GM12874 (cell line): ENCODE results near the gene DYNLL2.

ENCODE experiments used
- TF ChIP-seq, protein P1 (sequence below): IDR thresholded peaks from 2 replicates; pipeline ENCODE4 v1.5.1; 2011; ENCODE audit warnings: low read depth, mild to moderate bottlenecking, control low read depth, low read length, moderate library complexity; ENCODE audit not compliant: insufficient read depth

DYNLL2 gene

GRCh38 chr17:58079300-58080033 lies 3.8 kb upstream of the DYNLL2 start:
- TF ChIP-seq, protein P1, sequence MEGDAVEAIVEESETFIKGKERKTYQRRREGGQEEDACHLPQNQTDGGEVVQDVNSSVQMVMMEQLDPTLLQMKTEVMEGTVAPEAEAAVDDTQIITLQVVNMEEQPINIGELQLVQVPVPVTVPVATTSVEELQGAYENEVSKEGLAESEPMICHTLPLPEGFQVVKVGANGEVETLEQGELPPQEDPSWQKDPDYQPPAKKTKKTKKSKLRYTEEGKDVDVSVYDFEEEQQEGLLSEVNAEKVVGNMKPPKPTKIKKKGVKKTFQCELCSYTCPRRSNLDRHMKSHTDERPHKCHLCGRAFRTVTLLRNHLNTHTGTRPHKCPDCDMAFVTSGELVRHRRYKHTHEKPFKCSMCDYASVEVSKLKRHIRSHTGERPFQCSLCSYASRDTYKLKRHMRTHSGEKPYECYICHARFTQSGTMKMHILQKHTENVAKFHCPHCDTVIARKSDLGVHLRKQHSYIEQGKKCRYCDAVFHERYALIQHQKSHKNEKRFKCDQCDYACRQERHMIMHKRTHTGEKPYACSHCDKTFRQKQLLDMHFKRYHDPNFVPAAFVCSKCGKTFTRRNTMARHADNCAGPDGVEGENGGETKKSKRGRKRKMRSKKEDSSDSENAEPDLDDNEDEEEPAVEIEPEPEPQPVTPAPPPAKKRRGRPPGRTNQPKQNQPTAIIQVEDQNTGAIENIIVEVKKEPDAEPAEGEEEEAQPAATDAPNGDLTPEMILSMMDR: no peak

GRCh38 chr17:58081646-58082340 lies 1.4 kb upstream of the DYNLL2 start:
- TF ChIP-seq, protein P1: no peak

DNA sequence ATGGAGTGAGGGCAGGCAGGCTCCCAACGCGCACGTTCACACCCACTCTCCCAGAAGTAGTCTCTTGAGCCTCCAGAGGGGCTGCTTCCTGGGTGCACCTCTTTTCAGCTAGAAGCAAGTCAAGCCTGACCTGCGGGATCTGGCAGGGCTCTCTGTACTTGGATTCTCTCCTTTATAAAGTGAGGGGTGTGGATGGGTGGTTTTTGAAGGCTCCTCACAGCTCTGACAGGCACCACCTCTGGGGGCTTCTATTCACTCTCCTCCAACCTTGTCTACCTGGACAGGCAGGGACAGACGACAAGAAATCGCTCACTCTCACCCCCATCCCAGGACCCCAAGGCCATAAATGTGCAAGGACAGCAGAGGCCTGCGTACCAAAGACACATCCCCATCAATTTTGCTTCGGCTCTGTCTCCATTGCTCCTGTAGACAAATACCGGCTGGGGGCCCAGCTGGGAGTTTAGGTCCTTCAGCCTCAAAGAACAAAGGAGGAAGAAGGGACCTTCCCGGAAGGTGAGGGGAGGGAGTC lies 814 bp upstream of the DYNLL2 start:
- TF ChIP-seq, protein P1: no peak

DNA sequence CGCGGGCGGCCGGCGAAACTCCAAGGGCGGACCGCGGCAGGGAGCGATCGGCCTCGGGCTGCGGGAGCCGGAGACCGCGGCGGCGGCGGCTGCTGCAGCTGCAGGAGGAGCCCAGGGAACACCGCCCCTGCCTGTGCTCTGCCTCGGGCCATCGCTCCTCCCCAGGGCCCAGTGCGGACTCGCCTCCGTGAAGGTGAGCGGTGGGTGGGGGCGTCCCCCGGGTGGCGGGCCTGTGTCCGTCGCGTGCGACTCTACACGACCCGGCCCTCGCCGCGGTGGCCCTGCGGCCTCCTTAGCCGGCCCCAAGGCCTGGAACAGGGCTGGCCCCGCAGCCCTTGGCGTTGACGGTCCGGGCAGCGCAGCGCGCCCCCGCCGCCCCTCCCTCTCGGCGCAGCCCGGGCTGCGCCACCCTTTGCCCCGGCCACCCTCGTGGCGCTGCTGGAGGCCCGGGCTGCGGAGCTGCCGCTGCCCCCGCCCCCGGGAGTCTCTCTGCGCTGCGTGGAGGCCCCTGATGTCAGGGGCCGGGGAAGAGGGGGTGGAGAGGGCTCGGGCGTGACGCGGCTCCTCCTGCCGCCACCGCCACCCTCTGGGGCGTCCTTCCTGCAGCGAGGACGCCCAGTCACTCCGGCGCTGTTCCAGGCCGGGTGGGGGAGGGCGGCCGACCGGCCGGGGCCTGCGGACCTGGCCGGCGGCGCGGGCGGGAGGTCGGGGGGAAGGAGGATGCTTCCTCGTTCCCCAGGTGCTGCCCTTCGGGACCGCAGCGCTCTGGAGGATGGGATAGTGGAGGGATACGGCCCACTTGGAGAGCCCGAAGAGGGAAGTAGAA lies 485 bp downstream of the DYNLL2 start:
- TF ChIP-seq, protein P1: no peak

GRCh38 chr17:58084317-58084981 lies 1.2 kb downstream of the DYNLL2 start:
- TF ChIP-seq, protein P1: peak; percentile 47

- TF ChIP-seq, protein P1: no peak
Measured at GRCh38 chr17:58085039-58085715, 2.0 kb downstream of the DYNLL2 start.
